HS-5 (cell line): ENCODE data around the gene HDHD5.

Source experiments
- DNase-seq: peaks from one replicate; pipeline ENCODE4 v3.0.0-alpha.2; 2012; ENCODE audit warnings: low read depth

The HDHD5 gene

GRCh38 chr22:17105143-17106129, 53.6 kb downstream of the HDHD5 start:
- no peak for DNase-seq

GRCh38 chr22:17104336-17104935, 54.6 kb downstream of the HDHD5 start:
- DNase-seq = no peak

- DNase-seq = no peak
Observed at GRCh38 chr22:17103351-17103750, 55.7 kb downstream of the HDHD5 start.

GRCh38 chr22:17102297-17102667, 56.8 kb downstream of the HDHD5 start:
- DNase-seq = no peak

GRCh38 chr22:17101475-17102296, 57.4 kb downstream of the HDHD5 start:
- no peak for DNase-seq

- DNase-seq = no peak
Observed at GRCh38 chr22:17100621-17101020, 58.5 kb downstream of the HDHD5 start.

- DNase-seq = no peak
Observed at GRCh38 chr22:17098379-17098819, 60.7 kb downstream of the HDHD5 start.

- DNase-seq = no peak
Observed at GRCh38 chr22:17097701-17098100, 61.4 kb downstream of the HDHD5 start.

GRCh38 chr22:17097062-17097461, 62.0 kb downstream of the HDHD5 start:
- DNase-seq = no peak

- no peak for DNase-seq
Observed at GRCh38 chr22:17096071-17096470, 63.0 kb downstream of the HDHD5 start.

GRCh38 chr22:17095538-17095937, 63.5 kb downstream of the HDHD5 start:
- DNase-seq = no peak

GRCh38 chr22:17093081-17093480, 66.0 kb downstream of the HDHD5 start:
- DNase-seq = no peak

- no peak for DNase-seq
Observed at GRCh38 chr22:17091851-17092250, 67.2 kb downstream of the HDHD5 start.

- no peak for DNase-seq
Observed at GRCh38 chr22:17090550-17090949, 68.5 kb downstream of the HDHD5 start.
